Activated CD8-positive, alpha-beta memory T cell treated with anti-CD3 and anti-CD28 coated beads, Interleukin-2, amount 50 U/mL, for 4 hours (primary cell): Measurements from ENCODE around the gene ST14.
"Not testable (repeated sequence)": the region's sequence is repeated elsewhere in the genome, so short reads cannot be mapped to it uniquely, and the experiment has no call there.

Experiments
- DNase-seq: peaks from one replicate; pipeline ENCODE4 v3.0.0-alpha.2; 2020

The ST14 gene

DNA sequence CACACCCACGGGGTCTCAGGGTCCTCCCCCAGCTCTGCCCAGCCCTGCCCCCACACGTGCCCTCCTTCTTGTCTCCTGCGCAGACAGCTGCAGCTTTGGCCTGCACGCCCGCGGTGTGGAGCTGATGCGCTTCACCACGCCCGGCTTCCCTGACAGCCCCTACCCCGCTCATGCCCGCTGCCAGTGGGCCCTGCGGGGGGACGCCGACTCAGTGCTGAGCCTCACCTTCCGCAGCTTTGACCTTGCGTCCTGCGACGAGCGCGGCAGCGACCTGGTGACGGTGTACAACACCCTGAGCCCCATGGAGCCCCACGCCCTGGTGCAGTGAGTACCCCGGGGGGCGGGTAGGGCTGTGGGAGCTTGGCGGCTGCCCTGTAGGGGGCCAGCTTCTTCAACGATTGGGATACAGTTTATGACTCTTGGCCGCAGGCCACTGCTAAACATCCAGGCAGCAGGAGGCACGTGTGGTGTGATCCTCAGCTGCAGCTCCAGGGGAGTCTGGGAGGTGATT, 30.8 kb downstream of the ST14 start:
- no peak for DNase-seq

DNA sequence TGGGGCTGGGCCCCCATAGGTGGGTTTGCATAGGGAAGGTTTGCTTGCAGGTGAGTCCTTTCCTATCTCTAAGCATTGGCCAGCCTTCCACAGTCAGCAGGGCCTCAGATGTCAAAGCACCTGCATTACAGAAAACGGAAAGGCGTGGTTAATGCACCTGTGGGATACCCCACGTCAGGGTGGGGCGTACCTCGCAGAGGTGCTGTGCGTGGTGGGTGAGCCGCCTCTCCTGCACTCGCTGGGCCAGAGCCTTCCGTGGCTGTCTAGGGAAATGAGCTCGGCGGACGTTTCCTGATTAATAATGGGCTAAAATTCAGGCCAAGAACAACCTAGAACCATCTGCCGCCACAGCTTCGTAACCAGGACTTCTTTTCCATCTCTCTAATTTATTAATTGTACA, 32.3 kb downstream of the ST14 start:
- no peak for DNase-seq

DNA sequence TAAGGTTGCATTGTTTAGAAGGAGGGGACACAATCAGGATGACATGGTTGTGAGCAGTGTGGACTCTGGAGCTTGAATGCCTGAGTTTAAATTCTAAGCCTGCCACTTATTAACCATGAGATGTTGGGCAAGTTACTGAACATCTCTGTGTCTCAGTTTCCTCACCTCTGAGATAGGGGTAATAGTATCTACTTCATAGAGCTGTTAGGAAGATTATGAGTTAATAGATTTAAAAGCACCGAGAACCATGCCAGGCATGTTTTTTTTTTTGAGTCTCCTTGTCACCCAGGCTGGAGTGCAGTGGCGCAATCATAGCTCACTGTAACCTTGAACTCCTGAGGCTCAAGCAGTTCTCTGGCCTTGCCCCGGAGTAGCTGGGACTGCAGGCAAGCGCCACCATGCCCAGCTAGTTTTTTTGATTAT, 33.3 kb downstream of the ST14 start:
- no peak for DNase-seq

DNA sequence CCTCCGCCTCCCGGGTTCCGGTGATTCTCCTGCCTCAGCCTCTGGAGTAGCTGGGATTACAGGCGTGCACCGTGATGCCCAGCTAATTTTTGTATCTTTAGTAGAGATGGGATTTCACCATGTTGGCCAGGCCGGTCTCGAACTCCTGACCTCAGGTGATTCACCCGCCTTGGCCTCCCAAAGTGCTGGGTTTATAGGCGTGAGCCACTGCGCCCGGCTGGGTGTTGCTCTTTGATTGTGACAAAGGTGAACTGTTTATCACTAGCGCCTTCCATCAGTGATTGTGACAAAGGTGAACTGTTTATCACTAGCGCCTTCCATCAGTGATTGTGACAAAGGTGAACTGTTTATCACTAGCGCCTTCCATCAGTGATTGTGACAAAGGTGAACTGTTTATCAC, 34.0 kb downstream of the ST14 start:
- DNase-seq = not testable (repeated sequence)

DNA sequence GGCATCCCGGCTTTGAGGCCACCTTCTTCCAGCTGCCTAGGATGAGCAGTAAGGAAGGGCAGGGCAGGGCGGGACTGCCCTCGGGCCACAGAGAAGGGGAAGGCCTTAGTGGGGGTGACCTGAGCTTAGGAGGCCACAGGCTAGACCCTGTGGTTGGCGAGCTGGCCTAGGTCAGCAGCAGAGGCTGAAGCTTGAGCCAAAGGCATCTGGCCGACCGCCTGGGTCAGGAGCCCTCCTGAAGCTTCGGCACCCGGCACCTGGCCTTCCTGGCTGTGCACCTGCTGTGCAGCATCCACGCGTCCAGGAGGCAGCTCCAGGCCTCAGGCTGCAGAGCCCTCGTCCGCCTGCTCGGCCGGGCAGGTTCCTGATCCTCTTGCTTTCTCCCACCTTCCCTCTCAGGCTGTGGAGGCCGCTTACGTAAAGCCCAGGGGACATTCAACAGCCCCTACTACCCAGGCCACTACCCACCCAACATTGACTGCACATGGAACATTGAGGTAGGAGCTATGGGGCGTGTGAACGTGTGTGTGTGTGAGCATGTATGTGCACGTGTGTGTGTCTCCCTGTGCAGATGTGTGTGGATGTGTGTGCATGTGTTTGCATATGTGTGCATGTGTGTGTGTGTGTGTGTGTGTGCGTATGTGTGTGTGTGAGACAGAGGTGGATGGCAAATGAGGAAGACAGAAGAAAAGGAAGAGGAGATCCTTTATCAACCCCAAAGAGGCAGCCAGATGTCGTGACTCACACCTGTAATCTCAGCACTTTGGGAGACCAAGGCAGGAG, 34.9 kb downstream of the ST14 start:
- DNase-seq = no peak

DNA sequence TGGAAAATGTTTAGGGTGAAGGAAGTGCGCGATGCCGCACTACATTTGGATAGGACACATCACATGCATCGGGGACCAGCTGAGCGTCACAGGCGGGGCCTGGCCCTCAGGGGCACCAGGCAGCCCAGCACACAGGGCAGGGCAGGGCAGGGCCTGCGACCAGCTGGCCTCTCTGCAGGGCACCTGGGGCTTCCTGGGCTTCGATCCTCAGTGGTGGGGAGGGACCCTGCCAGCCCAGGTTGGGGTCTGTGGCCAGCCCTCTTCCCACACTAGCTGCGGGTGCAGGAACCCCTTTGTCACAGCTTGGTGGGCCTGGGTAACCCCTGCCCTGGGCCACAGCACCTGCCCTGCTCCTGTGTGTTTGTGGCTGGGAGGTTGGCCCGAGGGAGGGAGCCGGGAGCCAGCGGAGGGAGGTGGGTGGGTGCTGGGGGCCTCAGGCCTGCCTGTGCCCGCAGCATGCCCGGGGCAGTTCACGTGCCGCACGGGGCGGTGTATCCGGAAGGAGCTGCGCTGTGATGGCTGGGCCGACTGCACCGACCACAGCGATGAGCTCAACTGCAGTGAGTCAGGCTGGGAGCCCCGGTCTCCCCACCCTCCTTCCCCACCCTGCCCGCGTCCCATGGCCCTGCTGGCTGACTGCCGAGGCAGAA, 37.9 kb downstream of the ST14 start:
- DNase-seq = no peak

DNA sequence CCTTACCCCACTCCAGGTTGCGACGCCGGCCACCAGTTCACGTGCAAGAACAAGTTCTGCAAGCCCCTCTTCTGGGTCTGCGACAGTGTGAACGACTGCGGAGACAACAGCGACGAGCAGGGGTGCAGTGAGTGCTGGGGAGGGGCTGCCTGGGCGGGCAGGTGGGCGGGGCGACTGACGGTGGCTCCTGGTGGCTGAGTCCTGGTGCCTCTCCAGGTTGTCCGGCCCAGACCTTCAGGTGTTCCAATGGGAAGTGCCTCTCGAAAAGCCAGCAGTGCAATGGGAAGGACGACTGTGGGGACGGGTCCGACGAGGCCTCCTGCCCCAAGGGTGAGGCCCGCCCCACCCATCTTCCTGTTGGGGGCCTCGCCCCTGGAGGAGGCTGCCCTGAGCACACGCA, 38.7 kb downstream of the ST14 start:
- no peak for DNase-seq

DNA sequence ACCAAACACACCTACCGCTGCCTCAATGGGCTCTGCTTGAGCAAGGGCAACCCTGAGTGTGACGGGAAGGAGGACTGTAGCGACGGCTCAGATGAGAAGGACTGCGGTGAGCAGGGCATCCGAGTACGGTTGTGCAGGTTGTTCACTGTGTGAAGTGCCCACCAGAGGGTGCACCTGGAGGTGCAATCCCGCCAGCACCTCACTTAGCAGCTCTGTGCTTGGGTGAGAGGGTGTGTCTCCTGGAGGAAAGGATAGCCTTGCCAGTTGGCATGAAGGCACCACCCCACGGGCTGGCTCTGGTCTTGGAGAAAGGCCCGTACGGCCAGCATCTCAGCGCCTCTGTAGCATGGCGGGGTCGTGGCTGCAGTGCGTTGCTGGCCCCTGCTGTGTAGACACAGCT, 39.4 kb downstream of the ST14 start:
- DNase-seq = no peak

DNA sequence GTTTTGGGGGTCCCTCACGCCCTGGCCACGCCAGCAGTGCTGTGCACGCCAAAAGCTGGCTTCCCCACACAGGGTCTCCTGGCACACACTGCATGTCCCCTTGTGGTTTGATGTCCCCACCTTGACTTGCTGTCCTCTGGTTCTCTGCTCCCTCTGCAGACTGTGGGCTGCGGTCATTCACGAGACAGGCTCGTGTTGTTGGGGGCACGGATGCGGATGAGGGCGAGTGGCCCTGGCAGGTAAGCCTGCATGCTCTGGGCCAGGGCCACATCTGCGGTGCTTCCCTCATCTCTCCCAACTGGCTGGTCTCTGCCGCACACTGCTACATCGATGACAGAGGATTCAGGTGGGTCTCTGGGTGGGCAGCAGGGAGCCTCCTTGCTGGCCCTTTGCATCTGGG, 40.2 kb downstream of the ST14 start:
- no peak for DNase-seq

DNA sequence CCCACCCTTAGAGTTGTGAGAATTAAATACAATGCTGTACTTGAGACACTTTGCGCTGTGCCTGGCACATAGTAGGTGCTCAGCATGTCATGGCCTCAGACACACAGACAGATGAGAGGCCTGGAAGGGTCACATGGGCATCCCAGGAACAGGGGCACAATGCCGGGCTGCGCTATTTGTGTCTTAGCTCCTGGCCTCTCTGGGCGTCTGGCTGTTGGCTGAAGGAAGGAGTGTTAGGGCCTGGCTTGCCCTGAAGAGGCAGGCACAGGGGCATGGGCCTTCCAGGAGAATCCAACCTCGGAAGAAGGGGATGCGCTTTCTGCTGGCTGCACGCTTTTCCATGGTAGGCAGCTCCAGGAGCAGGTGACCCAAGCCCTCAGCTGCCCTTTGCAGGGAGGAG, 41.4 kb downstream of the ST14 start:
- DNase-seq = no peak

DNA sequence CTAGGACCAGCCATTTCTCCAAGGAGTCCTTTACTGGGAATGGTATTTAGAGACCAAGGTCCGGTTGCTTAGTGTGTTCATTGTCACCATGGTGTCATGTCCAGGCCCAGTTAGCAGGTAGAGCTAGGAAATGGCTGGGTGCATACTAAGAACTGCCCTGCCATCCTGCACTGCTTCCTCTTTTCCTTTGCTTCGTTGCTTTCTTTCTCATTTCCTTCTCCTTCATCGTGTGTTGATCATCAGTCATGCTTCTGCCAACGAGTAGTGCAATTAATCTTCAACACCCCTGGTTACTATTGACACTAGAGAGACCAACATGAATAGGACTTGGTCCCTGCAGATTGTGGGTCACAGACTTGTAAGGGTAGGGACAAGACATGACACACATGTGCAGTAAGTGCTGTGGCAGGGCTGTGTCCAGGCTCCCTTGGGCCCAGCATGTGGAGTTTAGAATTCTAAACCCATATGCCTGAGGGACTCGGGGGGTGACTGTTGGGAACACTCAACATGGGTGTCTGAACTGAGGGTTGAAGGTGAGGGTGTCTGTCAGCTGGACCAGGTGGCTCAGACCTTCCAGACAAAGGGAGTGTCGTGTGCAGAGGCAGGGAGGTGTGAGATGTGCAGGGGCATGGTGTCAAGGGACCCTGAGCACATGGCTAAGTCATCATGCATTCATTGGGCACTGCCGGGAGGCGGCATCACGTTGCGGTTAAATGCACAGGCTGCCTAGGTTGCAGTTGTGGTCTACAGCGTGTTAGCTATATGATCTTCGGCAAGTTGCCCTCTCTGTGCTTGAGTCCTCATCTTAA, 42.6 kb downstream of the ST14 start:
- DNase-seq = no peak

DNA sequence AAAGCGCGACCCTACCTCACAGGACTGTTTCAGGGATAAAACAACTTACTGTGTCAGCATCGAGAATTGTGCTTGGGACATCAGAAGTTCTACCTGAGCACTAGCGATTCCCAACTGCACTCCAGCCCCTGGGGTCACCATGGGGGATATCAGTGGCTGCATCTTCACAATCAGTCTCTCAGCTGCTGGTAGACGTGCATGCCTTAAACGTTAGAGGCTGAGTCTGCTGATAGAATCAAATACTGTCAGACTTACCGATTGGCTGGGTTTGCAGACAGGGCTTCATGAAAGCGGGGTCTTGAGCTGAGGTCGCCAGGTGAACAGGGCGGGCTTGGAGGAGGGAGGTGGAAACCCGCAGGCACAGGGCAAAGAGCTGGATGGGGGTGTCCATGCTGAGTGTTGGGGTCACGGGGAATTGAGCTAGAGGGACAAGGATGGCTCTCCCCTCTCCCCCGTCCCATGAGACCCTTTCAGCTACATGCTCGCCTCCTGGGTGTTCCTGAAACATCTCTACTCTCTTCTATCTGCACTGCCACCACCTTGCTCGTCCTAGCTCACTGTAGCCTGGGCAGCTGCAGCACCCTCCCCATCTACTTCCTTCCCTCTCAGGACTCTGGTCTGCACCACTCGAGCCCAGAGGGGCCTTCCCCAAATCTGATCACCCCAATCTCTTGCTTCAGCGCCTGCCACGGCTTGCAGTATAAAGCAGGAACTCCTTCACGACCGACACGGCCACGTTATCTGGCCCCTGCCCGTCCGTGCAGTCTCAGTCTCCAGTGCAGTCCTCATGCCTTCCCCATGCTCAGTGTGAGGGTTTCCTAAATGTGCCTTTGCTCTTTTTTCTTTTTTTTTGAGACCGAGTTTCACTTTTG, 43.5 kb downstream of the ST14 start:
- DNase-seq = no peak

DNA sequence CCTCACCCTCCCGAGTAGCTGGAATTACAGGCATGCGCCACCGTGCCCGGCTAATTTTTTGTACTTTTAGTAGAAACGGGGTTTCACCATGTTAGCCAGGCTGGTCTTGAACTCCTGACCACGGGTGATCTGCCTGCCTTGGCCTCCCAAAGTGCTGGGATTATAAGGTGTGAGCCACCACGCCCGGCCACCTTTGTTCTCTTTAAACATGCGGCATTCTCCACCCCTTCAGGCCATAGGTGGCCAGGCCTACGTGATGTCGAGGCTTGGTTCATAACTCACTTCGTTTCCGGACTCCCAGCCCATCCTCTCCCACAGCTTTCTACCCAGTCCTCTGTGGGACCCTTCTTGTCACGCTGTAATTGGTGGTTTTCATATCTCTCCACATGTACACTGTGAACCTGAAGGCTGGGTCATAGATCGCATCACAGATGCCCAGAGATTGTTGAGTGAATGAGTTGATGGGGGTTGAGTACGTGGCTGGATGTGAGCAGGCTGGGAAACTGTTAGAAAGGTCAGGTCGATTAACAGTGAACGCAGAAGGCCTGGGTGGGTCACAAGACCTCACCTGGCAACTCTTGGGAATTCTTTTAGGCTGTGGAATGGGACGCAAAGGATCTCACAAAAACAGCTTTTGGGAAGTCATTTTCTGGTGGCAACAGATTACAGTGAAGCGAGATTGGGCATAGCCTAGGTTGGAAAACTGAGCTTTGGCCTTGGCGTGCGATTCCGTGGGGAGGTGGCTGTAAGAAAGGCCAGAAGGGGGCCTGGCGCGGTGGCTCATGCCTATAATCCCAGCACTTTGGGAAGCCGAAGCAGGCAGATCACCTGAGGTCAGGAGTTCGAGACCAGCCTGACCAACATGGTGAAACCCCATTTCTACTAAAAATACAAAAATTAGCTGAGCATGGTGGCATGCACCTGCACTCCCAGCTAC, 44.5 kb downstream of the ST14 start:
- no peak for DNase-seq

DNA sequence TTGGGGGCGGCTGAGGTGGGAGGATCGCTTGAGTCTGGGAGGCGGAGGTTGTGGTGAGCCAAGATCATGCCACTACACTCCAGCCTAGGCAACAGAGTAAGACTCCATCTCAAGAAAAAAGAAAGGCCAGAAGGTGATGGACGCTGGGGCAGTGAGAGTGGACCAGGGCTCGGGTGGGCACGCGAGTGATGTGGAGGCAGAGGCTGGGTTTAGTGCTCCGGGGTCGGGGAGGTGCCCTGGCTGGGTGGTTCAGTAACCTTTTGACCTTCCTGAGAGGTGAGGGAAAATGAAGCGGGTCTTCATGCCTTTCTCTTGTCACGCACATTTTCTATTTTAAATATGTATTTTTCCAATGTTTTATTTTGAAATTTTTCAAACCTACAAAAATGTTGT, 45.1 kb downstream of the ST14 start:
- no peak for DNase-seq

DNA sequence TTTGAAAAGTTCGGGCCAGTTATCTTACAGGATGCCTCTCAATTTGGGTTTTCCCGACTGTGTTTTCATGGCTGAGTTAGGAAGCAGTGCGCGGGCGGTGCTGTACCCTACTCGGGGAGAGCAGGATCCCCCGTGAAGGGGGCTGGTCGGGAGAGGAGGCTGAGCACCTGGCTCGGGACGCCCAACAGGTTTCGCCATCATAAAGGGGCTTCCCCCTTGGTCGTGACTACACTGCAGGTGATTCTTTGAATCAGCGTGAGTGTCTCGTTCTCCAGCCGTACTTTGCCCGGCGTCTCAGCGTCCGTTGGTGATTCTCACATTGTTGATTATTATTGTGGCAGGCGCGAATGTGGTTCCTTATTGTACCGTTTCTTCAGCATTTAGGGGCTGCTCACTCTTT, 46.6 kb downstream of the ST14 start:
- no peak for DNase-seq

DNA sequence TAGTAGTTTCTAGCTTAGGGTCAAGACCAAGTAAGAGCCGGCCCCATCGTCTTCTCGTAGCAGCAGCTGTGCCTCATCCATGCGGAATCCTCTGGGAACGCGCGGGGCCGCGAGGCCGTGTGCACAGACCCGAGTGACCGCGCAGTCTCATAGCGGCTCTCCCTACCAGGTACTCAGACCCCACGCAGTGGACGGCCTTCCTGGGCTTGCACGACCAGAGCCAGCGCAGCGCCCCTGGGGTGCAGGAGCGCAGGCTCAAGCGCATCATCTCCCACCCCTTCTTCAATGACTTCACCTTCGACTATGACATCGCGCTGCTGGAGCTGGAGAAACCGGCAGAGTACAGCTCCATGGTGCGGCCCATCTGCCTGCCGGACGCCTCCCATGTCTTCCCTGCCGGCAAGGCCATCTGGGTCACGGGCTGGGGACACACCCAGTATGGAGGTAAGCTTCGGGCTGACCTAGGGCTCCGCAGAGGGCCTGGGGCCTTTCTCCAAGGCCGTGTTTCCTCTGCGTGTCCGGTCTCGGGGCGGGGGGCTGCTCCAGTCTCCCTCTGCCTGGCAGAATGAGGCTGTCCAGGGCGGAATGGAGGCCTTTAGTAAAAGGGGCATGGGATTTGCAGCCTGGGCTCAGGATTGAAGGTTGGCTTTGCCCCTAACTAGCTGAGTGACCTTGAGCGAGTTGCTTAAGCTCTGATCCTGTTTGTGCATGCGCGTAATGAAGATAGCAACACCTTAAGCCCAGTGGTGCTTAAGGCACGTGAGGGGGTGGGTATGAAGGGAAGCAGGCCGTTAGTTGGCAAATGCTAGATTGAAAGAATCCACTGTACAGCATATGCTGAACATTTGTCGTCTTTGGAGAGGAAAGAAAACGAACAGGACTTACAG, 48.9 kb downstream of the ST14 start:
- no peak for DNase-seq

DNA sequence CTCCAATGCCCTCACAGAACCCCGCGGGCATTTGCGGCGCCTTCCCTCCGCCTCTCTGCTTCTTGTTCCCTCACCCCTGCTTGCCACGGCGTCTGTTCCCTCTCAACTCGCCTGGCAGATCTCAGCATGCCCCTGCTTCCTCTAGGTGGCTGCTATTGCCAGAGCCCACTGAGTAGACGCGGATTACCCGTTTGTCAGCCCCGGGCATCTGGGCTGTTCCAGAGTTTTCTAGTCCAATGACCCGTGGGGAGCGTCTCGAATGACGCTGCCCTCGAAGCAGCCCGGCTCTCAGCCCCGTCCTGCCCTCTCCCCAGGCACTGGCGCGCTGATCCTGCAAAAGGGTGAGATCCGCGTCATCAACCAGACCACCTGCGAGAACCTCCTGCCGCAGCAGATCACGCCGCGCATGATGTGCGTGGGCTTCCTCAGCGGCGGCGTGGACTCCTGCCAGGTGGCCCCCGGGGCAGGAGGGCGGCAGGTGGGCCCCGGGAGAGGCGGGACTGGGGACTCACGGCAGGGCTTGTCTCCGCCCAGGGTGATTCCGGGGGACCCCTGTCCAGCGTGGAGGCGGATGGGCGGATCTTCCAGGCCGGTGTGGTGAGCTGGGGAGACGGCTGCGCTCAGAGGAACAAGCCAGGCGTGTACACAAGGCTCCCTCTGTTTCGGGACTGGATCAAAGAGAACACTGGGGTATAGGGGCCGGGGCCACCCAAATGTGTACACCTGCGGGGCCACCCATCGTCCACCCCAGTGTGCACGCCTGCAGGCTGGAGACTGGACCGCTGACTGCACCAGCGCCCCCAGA, 49.7 kb downstream of the ST14 start:
- DNase-seq = no peak

DNA sequence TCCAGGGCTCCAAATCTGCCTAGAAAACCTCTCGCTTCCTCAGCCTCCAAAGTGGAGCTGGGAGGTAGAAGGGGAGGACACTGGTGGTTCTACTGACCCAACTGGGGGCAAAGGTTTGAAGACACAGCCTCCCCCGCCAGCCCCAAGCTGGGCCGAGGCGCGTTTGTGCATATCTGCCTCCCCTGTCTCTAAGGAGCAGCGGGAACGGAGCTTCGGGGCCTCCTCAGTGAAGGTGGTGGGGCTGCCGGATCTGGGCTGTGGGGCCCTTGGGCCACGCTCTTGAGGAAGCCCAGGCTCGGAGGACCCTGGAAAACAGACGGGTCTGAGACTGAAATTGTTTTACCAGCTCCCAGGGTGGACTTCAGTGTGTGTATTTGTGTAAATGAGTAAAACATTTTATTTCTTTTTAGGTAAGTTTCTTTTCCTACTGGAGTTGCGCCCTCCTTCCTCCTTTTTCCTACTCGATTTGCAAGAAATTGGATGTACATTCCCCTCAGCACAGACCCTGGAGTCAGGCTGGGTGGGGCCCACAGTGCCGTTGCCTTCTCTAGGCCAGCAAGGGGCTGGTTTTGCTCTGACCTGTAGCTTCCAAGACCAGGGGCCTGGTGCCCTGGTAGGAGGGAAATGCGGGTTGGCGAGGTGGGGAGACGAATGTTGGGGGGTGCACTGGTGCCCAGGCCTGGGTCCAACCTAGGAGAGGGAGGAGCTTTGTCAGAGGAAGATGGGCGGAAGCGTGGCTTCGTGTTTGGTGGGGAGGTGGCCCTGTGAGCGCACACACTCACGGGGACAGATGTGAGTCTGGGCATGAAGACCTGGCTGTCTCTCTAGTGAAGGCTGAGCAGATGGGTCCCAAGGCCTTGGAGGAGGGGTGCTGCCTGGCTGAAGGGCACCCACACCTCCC, 50.6 kb downstream of the ST14 start:
- DNase-seq = no peak

DNA sequence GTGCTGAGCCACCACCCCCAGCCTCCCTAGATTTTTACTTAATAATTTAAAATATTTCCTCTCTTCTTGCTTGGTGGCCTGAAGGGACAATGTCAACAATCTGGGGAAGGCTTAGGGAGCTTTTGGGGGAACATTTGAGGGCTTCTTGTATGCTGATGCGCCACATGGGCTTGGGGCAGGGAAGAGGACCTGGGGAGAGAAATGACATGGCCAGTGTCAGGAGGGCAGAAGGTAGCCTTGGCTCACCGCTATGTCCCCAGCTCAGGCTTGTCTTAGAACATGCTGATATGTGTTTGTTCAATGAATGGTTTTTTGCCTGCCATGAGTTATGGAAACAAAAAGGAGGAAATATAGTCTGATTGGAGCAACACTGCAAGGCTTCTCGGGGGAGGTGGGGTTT, 51.6 kb downstream of the ST14 start:
- no peak for DNase-seq
